Measurements from ENCODE around the gene GOLGA6L7. TPM values are rescaled to one million over a fixed set of nuclear protein-coding genes. Genes with fewer than 3 reads are reported as not detected.

Gene GOLGA6L7
- total and polyA plus RNA-seq, 2 of the 8 experiments (the other 6 are each of a cell fraction or from before 2014, with no cell fraction given), result not detected

GRCh38 chr15:28884151-28884940, 35.9 kb upstream of the GOLGA6L7 start:
- no peak overlapping the region for H4K91ac ChIP-seq (replicated peaks; ENCODE audit: insufficient read length, low read length)
- H3K4me2 ChIP-seq (ENCODE audit: insufficient read depth in 1 of 2, low read depth in 2 of 2, low read length in 2 of 2), result peak overlapping the region; percentile 66 to 87; a peak in 1 of 4 replicates
- no peaks in the 10 kb centered on the region for H3K79me1 ChIP-seq (ENCODE audit: low read depth, low read length)
- H2BK5ac ChIP-seq (ENCODE audit: low read depth, low read length), result no peak overlapping the region
- no peak overlapping the region for H3K27ac ChIP-seq (ENCODE audit: low read depth, low read length)
- H3K9me3 ChIP-seq (ENCODE audit: insufficient read depth in 2 of 2, low read depth in 1 of 2, low read length in 1 of 2), result no peaks in the 10 kb centered on the region
- 82% methylated on average over 11 of the region's 11 CpGs; no CpG with 5 or more reads in 1 of the 2 experiments for WGBS, 2 experiments (ENCODE audit: extremely low coverage in 1 of 2, insufficient coverage in 1 of 2, insufficient read length in 1 of 2, insufficient replicate concordance in 2 of 2, low coverage in 1 of 2, low lambda C conversion rate in 2 of 2, missing lambda C conversion rate in 1 of 2)
- no peak overlapping the region for H2AFZ ChIP-seq (ENCODE audit: low read length)
- DNase-seq (ENCODE audit: low read depth in 1 of 2, low spot score in 2 of 2) (no peak), FAIRE-seq (no peak)
- no peak overlapping the region for H3K4me3 ChIP-seq (ENCODE audit: extremely low read depth in 1 of 4, insufficient read depth in 2 of 4, low read depth in 3 of 4, low read length in 4 of 4)
- ChIA-PET CTCF (ENCODE audit: partially characterized antibody) (interaction anchor here (1.3 to 1.9 kb wide), 3 partner anchors 8 to 100 kb away, joined by 3 to 5 read pairs (median 4); no protein-coding TSS in a partner anchor), POLR2A (ENCODE audit: partially characterized antibody) (interaction anchor here (2.0 to 2.1 kb wide), 2 partner anchors 8 to 10 kb away, joined by 6 to 7 read pairs; no protein-coding TSS in a partner anchor)
- H2BK120ac ChIP-seq (replicated peaks; ENCODE audit: low read depth, low read length), result no peak overlapping the region
- H2AK5ac ChIP-seq (ENCODE audit: low read depth, low read length), result no peak overlapping the region
- H3K23ac ChIP-seq (ENCODE audit: insufficient read length), result no peak overlapping the region
- H3K9ac ChIP-seq (replicated peaks in 1 of 4; ENCODE audit: extremely low read depth in 1 of 4, low read depth in 3 of 4, low read length in 3 of 4), result no peak overlapping the region
- H3K79me2 ChIP-seq (ENCODE audit: control insufficient read depth in 1 of 2, insufficient read depth in 2 of 2, low read length in 2 of 2), result no peaks in the 10 kb centered on the region
- no peak overlapping the region for H2BK20ac ChIP-seq (ENCODE audit: low read length)
- H4K20me1 ChIP-seq (replicated peaks in 1 of 2; ENCODE audit: control insufficient read depth in 1 of 2, insufficient read depth in 2 of 2, low read length in 2 of 2), result no peaks in the 10 kb centered on the region
- no peak overlapping the region for H3K14ac ChIP-seq (ENCODE audit: insufficient read length)
- H3K27me3 ChIP-seq (replicated peaks in 1 of 4; ENCODE audit: control insufficient read depth in 3 of 4, extremely low read depth in 1 of 4, insufficient read depth in 3 of 4, low read length in 3 of 4), result peaks cover 7 to 34% (median 29%) of the 10 kb centered on the region in 4 experiments; a peak in 6 of 7 replicates
- 0 out of 2 replicates have a peak overlapping the region, but pooled peaks have one; percentile 63 for H2BK12ac ChIP-seq (ENCODE audit: low read depth, low read length)
- H3K56ac ChIP-seq (replicated peaks; ENCODE audit: insufficient read length, low read depth, low read length), result no peak overlapping the region
- no peak overlapping the region for H3K4ac ChIP-seq (replicated peaks; ENCODE audit: insufficient read length, low read depth, low read length)
- H4K5ac ChIP-seq (ENCODE audit: insufficient read length, low read depth, low read length), result no peak overlapping the region
- H2BK15ac ChIP-seq (ENCODE audit: low read length), result no peak overlapping the region
- no peak overlapping the region for H3K18ac ChIP-seq (ENCODE audit: extremely low read depth, low read length)
- H4K8ac ChIP-seq (ENCODE audit: extremely low read depth, insufficient read depth, low read length), result no peak overlapping the region
- H3K23me2 ChIP-seq (ENCODE audit: low read depth, low read length), result peaks cover 3% of the 10 kb centered on the region; the same call in 1 of the 2 replicates
- peaks cover 0 to 8% (median 4%) of the 10 kb centered on the region in 4 experiments; a peak in 4 of 7 replicates for H3K4me1 ChIP-seq (replicated peaks in 1 of 4; ENCODE audit: control insufficient read depth in 3 of 4, insufficient read depth in 4 of 4, low read length in 3 of 4)
- H3K36me3 ChIP-seq (ENCODE audit: control insufficient read depth in 2 of 4, insufficient read depth in 4 of 4, low read length in 3 of 4), result no peaks in the 10 kb centered on the region
- TF ChIP-seq YY1 (IDR thresholded peaks at IDR 0.05; ENCODE audit: low read depth, low read length) (no peak), CHD1 (IDR thresholded peaks at IDR 0.05; ENCODE audit: low read depth, low read length) (no peak), JUND (IDR thresholded peaks at IDR 0.05; ENCODE audit: low read length) (no peak), TEAD4 (IDR thresholded peaks at IDR 0.05; ENCODE audit: low read depth, low read length) (no peak), SP4 (IDR thresholded peaks at IDR 0.05; ENCODE audit: low read length) (no peak)
